Stimulated activated CD8-positive, alpha-beta memory T cell treated with anti-CD3 and anti-CD28 coated beads, Interleukin-12 subunit alpha, Interleukin-12 subunit beta, amount 100 ng/mL, for 4 hours (primary cell): ENCODE measurements around the gene NTN4.
"Not testable (repeated sequence)": the region's sequence is repeated elsewhere in the genome, so short reads cannot be mapped to it uniquely, and the experiment has no call there.

Source experiments
- DNase-seq: peaks from one replicate; pipeline ENCODE4 v3.0.0-alpha.2; 2020; ENCODE audit warnings: low read depth

Gene NTN4

GRCh38 chr12:95790033-95790916 lies at the start of gene NTN4:
Gene NTN4 (minus strand): TSS chr12:95790764. CDS start chr12:95790309, 455 bp downstream.
- DNase-seq: no peak

- no peak for DNase-seq
These were observed 47.6 kb upstream of the NTN4 start for GRCh38 chr12:95838125-95838524.

- DNase-seq: no peak
These were observed 46.9 kb upstream of the NTN4 start for GRCh38 chr12:95837240-95838038.

GRCh38 chr12:95836630-95837239 lies 46.2 kb upstream of the NTN4 start:
- no peak for DNase-seq

- no peak for DNase-seq
These were observed 45.6 kb upstream of the NTN4 start for GRCh38 chr12:95836185-95836609.

- DNase-seq: no peak
These were observed 44.0 kb upstream of the NTN4 start for GRCh38 chr12:95834572-95834971.

GRCh38 chr12:95830335-95831089 lies 39.9 kb upstream of the NTN4 start:
- no peak for DNase-seq

GRCh38 chr12:95829395-95829794 lies 38.8 kb upstream of the NTN4 start:
- DNase-seq: no peak

GRCh38 chr12:95820096-95820703 lies 29.6 kb upstream of the NTN4 start:
- DNase-seq: no peak

GRCh38 chr12:95815632-95816212 lies 25.2 kb upstream of the NTN4 start:
- DNase-seq: no peak

GRCh38 chr12:95812155-95812554 lies 21.6 kb upstream of the NTN4 start:
- not testable (repeated sequence) for DNase-seq

- DNase-seq: no peak
These were observed 19.8 kb upstream of the NTN4 start for GRCh38 chr12:95810411-95810810.

- DNase-seq: no peak
These were observed 18.6 kb upstream of the NTN4 start for GRCh38 chr12:95809000-95809680.

GRCh38 chr12:95808146-95808545 lies 17.6 kb upstream of the NTN4 start:
- no peak for DNase-seq

GRCh38 chr12:95805864-95806671 lies 15.5 kb upstream of the NTN4 start:
- no peak for DNase-seq

GRCh38 chr12:95804291-95804690 lies 13.7 kb upstream of the NTN4 start:
- no peak for DNase-seq

GRCh38 chr12:95803817-95804216 lies 13.3 kb upstream of the NTN4 start:
- no peak for DNase-seq

- DNase-seq: no peak
These were observed 12.1 kb upstream of the NTN4 start for GRCh38 chr12:95802482-95803270.

GRCh38 chr12:95796982-95797289 lies 6.4 kb upstream of the NTN4 start:
- DNase-seq: no peak
